ENCODE results near the gene TIMP2. TPM values are rescaled to one million over a fixed set of nuclear protein-coding genes. Genes with fewer than 3 reads are reported as not detected.

Gene TIMP2
- total and polyA plus RNA-seq, 2 experiments from 2014 or later, result 10.6 to 22.5 TPM

DNA sequence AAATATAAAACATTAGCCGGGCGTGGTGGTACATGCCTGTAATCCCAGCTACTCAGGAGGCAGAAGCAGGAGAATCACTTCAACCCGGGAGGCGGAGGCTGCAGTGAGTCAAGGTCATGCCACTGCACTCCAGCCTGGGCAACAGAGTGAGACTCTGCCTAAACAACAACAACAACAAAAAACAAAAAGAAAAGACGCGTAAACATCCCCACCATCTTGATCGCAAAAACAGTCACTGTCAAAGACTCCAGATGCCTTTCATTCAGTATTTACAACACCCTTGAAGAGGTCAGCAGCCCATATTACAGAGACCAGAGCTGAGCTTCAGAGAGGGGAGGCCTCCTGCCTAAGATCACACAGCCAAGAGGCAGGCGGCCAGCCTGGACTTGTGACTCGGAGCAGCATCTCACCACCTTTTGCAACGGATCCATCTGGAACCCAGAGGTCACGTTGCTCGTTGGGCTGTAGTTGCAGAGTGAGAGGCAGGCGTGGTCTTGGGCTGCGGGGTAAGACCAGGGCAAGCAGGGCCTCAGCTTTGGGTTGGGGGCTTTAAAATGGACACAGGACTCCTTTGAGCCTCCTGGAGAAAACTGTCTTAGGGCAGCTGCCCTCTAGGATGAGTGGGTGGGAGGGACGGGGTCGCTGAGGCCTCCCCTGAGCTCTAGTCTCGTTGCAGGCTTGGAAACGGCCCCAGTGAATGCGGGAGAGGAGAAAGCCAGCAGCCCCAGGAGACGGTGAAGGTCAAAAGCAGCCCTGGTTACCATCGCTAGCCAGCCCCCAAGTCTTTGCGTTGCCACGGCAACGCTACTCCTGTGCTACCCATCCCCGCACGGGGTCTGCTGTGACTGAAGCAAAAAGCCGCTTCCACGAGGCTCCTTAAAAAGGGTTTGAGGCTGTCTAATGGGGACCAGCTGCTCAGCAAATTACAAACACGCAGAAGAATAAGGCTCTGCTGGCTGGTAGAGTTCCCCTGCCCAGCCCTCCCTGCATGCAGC, 28.5 kb upstream of the TIMP2 start:
- Histone ChIP-seq H3F3A (replicated peaks; ENCODE audit: low read depth) (no peaks in the 10 kb centered on the region), H3K79me2 (replicated peaks; ENCODE audit: insufficient read depth) (no peaks in the 10 kb centered on the region), H3K9me2 (ENCODE audit: insufficient read depth) (no peaks in the 10 kb centered on the region), H3K36me3 (ENCODE audit: insufficient read depth) (no peaks in the 10 kb centered on the region), H3K4me2 (no peak overlapping the region), H3K4me1 (ENCODE audit: insufficient read depth) (no peaks in the 10 kb centered on the region), H4K20me1 (replicated peaks; ENCODE audit: insufficient read depth) (no peaks in the 10 kb centered on the region; the same call in 1 of the 2 replicates), H2AFZ (0 out of 2 replicates have a peak overlapping the region, but pooled peaks have one; percentile 14), H3K4me3 (no peak overlapping the region), H3K27me3 (ENCODE audit: insufficient read depth) (no peaks in the 10 kb centered on the region), H3K27ac (ENCODE audit: low read depth) (no peak overlapping the region)
- peaks cover 7% of the 10 kb centered on the region; the same call in 2 of the 3 replicates for H3K4me1 Mint-ChIP-seq
- peaks cover 24% of the 10 kb centered on the region for H3K9me3 Mint-ChIP-seq
- H3K4me3 Mint-ChIP-seq, result no peak overlapping the region
- no peak for TF ChIP-seq ZNF331 (CRISPR knock-in tag; IDR thresholded peaks at IDR 0.05; ENCODE audit: low read depth)
- no peak for TF ChIP-seq EZH2 (IDR thresholded peaks at IDR 0.05; ENCODE audit: low read depth, unreplicated experiment)
- TF ChIP-seq NANOG (IDR thresholded peaks at IDR 0.05; ENCODE audit: borderline replicate concordance), result no peak
- TF ChIP-seq REST (IDR thresholded peaks at IDR 0.05; ENCODE audit: unreplicated experiment), result no peak
- no peak for TF ChIP-seq STAT1 (IDR thresholded peaks at IDR 0.05; ENCODE audit: unreplicated experiment)
- no peak for TF ChIP-seq ZNF114 (CRISPR knock-in tag; IDR thresholded peaks at IDR 0.05)
- TF ChIP-seq, protein P1, sequence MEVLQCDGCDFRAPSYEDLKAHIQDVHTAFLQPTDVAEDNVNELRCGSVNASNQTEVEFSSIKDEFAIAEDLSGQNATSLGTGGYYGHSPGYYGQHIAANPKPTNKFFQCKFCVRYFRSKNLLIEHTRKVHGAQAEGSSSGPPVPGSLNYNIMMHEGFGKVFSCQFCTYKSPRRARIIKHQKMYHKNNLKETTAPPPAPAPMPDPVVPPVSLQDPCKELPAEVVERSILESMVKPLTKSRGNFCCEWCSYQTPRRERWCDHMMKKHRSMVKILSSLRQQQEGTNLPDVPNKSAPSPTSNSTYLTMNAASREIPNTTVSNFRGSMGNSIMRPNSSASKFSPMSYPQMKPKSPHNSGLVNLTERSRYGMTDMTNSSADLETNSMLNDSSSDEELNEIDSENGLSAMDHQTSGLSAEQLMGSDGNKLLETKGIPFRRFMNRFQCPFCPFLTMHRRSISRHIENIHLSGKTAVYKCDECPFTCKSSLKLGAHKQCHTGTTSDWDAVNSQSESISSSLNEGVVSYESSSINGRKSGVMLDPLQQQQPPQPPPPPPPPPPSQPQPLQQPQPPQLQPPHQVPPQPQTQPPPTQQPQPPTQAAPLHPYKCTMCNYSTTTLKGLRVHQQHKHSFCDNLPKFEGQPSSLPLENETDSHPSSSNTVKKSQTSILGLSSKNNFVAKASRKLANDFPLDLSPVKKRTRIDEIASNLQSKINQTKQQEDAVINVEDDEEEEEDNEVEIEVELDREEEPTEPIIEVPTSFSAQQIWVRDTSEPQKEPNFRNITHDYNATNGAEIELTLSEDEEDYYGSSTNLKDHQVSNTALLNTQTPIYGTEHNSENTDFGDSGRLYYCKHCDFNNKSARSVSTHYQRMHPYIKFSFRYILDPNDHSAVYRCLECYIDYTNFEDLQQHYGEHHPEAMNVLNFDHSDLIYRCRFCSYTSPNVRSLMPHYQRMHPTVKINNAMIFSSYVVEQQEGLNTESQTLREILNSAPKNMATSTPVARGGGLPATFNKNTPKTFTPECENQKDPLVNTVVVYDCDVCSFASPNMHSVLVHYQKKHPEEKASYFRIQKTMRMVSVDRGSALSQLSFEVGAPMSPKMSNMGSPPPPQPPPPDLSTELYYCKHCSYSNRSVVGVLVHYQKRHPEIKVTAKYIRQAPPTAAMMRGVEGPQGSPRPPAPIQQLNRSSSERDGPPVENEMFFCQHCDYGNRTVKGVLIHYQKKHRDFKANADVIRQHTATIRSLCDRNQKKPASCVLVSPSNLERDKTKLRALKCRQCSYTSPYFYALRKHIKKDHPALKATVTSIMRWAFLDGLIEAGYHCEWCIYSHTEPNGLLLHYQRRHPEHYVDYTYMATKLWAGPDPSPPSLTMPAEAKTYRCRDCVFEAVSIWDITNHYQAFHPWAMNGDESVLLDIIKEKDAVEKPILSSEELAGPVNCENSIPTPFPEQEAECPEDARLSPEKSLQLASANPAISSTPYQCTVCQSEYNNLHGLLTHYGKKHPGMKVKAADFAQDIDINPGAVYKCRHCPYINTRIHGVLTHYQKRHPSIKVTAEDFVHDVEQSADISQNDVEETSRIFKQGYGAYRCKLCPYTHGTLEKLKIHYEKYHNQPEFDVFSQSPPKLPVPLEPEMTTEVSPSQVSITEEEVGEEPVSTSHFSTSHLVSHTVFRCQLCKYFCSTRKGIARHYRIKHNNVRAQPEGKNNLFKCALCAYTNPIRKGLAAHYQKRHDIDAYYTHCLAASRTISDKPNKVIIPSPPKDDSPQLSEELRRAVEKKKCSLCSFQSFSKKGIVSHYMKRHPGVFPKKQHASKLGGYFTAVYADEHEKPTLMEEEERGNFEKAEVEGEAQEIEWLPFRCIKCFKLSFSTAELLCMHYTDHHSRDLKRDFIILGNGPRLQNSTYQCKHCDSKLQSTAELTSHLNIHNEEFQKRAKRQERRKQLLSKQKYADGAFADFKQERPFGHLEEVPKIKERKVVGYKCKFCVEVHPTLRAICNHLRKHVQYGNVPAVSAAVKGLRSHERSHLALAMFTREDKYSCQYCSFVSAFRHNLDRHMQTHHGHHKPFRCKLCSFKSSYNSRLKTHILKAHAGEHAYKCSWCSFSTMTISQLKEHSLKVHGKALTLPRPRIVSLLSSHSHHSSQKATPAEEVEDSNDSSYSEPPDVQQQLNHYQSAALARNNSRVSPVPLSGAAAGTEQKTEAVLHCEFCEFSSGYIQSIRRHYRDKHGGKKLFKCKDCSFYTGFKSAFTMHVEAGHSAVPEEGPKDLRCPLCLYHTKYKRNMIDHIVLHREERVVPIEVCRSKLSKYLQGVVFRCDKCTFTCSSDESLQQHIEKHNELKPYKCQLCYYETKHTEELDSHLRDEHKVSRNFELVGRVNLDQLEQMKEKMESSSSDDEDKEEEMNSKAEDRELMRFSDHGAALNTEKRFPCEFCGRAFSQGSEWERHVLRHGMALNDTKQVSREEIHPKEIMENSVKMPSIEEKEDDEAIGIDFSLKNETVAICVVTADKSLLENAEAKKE (CRISPR knock-in tag; IDR thresholded peaks at IDR 0.05), result no peak
- no peak for TF ChIP-seq CREB1 (CRISPR knock-in tag; IDR thresholded peaks at IDR 0.05; ENCODE audit: low read depth)
- TF ChIP-seq ETS1 (IDR thresholded peaks at IDR 0.05), result no peak
- TF ChIP-seq EZH2phosphoT487 (IDR thresholded peaks at IDR 0.05; ENCODE audit: unreplicated experiment), result no peak
- no peak for TF ChIP-seq JUNB (IDR thresholded peaks at IDR 0.05; ENCODE audit: unreplicated experiment)
- TF ChIP-seq POLR2AphosphoS5 (IDR thresholded peaks at IDR 0.05; ENCODE audit: low read depth), result no peak
- TF ChIP-seq CTCF (conservative IDR thresholded peaks at IDR 0.05; ENCODE audit: low read depth in 2 of 2), result no peak
- no peak overlapping the region for H3K27ac Mint-ChIP-seq
- H3K36me3 Mint-ChIP-seq (ENCODE audit: low read depth), result peaks cover 11% of the 10 kb centered on the region; the same call in 2 of the 3 replicates
- peak; percentile 54 for ATAC-seq
- peaks cover 12% of the 10 kb centered on the region for H3K27me3 Mint-ChIP-seq (ENCODE audit: insufficient read depth, low read depth, poor library complexity)
- DNase-seq (ENCODE audit: low spot score), result no peak

Measured in GM23338 (cell line).